ENCODE measurements around the gene CPSF7. TPM values are rescaled to one million over a fixed set of nuclear protein-coding genes. Genes with fewer than 3 reads are reported as not detected.
A peak's percentile ranks its signal among the peaks of the same experiment; 100 is the strongest.

The CPSF7 gene
- total RNA-seq, 3 donors from 2014 or later = 40.6 to 62.5 (median 46.2) TPM

- TF ChIP-seq POLR2AphosphoS5 (IDR thresholded peaks at IDR 0.05) (no peak), CTCF (IDR thresholded peaks at IDR 0.05) (no peak), POLR2A (IDR thresholded peaks at IDR 0.05) (no peak)
- Histone ChIP-seq H3K4me3 (no peak overlapping the region), H3K4me1 (peaks cover 0 to 6% of the 10 kb centered on the region in 2 donors), H3K27me3 (no peaks in the 10 kb centered on the region), H3K9me3 (no peaks in the 10 kb centered on the region), H3K36me3 (no peaks in the 10 kb centered on the region), H3K27ac (peak overlapping the region; percentile 75 to 77)
- intact Hi-C loops (cut with DNase I; ENCODE audit: low total_unique reads) = no loop called here
- no peak for DNase-seq (ENCODE audit: low spot score in 2 of 2)
These were observed 59.3 kb downstream of the CPSF7 start for GRCh38 chr11:61370349-61371005.

DNA sequence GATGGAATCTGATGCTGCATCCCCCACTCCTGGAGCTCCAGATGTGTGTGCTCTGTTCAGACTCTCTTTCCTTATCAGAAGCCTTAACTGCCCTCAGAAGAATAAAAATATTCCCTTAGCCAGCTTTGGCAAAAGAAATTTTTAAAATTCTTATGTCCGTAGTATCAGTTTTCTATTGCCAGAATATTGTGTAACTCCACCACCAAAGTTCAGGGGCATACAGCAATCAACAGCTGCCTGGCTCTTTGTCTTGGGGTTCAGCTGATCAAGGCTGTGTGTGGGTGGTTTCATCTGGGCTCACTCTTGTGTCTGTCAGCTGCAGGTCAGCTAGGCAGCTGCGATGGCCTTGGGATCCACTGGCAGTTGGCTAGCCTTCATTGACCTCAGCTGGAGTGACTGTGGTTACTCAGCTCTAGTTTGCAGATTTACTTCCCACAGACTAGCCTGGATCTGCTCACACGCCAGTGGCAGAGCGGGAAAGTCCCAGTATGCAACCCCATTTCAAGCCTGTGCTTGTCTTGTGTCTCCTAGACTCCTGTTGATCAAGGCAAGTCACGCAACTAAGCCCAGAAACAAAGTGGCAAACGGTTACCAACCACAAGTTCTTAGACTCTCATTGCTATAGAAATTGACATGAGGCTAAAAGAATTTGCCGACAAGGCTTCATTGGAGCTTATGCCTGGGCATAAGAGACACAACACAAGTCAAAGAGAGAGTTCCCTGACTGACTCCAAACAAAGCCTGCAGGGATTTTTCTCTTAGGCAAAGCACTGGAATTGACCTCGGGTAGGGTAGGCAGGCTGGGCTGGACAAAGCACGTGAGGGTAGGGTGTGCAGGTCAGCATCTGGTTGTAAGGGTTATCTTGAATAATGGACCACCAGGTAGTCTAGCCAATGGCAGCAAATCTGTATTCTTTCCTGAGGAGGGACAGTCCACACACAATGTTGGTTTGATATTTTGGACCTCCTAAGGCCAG is 60.1 kb downstream of the CPSF7 start:
- TF ChIP-seq POLR2AphosphoS5 (IDR thresholded peaks at IDR 0.05) (peak; percentile 28 to 66 (median 43)), CTCF (IDR thresholded peaks at IDR 0.05) (no peak)
- H3K27me3 ChIP-seq = no peaks in the 10 kb centered on the region
- peak overlapping the region; percentile 75 to 77 for H3K27ac ChIP-seq
- no peak overlapping the region for H3K4me3 ChIP-seq
- H3K4me1 ChIP-seq = peaks cover 0 to 6% of the 10 kb centered on the region in 2 donors
- H3K36me3 ChIP-seq = no peaks in the 10 kb centered on the region
- no peaks in the 10 kb centered on the region for H3K9me3 ChIP-seq
- DNase-seq (ENCODE audit: low spot score in 2 of 2) = peak in 1 of 2 donors; percentile 43
- intact Hi-C loops (cut with DNase I; ENCODE audit: low total_unique reads) = no loop called here

DNA sequence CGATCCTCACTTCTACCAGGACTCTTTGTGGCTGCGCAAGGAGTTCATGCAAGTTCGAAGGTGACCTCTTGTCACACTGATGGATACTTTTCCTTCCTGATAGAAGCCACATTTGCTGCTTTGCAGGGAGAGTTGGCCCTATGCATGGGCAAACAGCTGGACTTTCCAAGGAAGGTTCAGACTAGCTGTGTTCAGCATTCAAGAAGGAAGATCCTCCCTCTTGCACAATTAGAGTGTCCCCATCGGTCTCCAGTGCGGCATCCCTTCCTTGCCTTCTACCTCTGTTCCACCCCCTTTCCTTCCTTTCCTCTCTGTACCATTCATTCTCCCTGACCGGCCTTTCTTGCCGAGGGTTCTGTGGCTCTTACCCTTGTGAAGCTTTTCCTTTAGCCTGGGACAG is 61.1 kb downstream of the CPSF7 start:
- H3K27ac ChIP-seq = peak overlapping the region; percentile 75 to 77
- TF ChIP-seq POLR2AphosphoS5 (IDR thresholded peaks at IDR 0.05) = no peak
- no peak for TF ChIP-seq CTCF (IDR thresholded peaks at IDR 0.05)
- no peak for TF ChIP-seq POLR2A (IDR thresholded peaks at IDR 0.05)
- no peaks in the 10 kb centered on the region for H3K9me3 ChIP-seq
- intact Hi-C loops (cut with DNase I; ENCODE audit: low total_unique reads) = no loop called here
- H3K27me3 ChIP-seq = no peaks in the 10 kb centered on the region
- no peak for DNase-seq (ENCODE audit: low spot score in 2 of 2)
- no peaks in the 10 kb centered on the region for H3K36me3 ChIP-seq
- peaks cover 0 to 6% of the 10 kb centered on the region in 2 donors for H3K4me1 ChIP-seq
- no peak overlapping the region for H3K4me3 ChIP-seq

- no peak for DNase-seq (ENCODE audit: low spot score in 2 of 2)
- H3K27me3 ChIP-seq = no peaks in the 10 kb centered on the region
- H3K9me3 ChIP-seq = no peaks in the 10 kb centered on the region
- no peak overlapping the region for H3K27ac ChIP-seq
- intact Hi-C loops (cut with DNase I; ENCODE audit: low total_unique reads) = no loop called here
- no peak for TF ChIP-seq POLR2A (IDR thresholded peaks at IDR 0.05)
- peaks cover 0 to 12% of the 10 kb centered on the region in 2 donors for H3K4me1 ChIP-seq
- H3K4me3 ChIP-seq = no peak overlapping the region
- no peaks in the 10 kb centered on the region for H3K36me3 ChIP-seq
These were observed 62.4 kb downstream of the CPSF7 start for GRCh38 chr11:61367406-61367805.

DNA sequence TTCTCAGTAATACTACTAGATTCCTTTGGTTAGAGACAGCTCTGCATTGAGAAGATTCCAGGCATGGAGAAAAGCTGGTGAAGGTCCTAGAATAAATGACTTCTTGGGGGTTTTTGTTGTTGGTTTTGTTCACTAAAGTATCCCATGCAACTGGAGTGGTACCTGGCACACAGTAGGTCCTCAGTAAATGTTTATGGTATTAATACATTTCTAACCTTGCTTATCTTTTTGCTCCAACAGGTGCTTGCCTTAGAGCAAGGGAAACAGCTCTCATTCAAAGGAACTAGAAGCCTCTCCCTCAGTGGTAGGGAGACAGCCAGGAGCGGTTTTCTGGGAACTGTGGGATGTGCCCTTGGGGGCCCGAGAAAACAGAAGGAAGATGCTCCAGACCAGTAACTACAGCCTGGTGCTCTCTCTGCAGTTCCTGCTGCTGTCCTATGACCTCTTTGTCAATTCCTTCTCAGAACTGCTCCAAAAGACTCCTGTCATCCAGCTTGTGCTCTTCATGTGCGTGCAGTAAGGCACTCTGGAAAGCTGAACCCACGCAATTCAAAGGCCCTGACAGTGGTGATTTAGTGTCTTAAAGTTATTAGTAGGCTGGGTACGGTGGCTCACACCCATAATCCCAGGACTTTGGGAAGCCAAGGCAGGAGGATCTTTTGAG is 65.6 kb downstream of the CPSF7 start:
- TF ChIP-seq POLR2AphosphoS5 (IDR thresholded peaks at IDR 0.05) (no peak), CTCF (IDR thresholded peaks at IDR 0.05) (no peak), POLR2A (IDR thresholded peaks at IDR 0.05) (no peak)
- H3K27ac ChIP-seq = no peak overlapping the region
- no peak for DNase-seq (ENCODE audit: low spot score in 2 of 2)
- H3K36me3 ChIP-seq = no peaks in the 10 kb centered on the region
- peaks cover 0 to 6% of the 10 kb centered on the region in 2 donors for H3K4me1 ChIP-seq
- H3K27me3 ChIP-seq = no peaks in the 10 kb centered on the region
- no peak overlapping the region for H3K4me3 ChIP-seq
- H3K9me3 ChIP-seq = no peaks in the 10 kb centered on the region
- intact Hi-C loops (cut with DNase I; ENCODE audit: low total_unique reads) = no loop called here
